Body of pancreas (tissue), 4 donors: Measurements from ENCODE around the gene FBXL20. TPM values are rescaled to one million over a fixed set of nuclear protein-coding genes. Genes with fewer than 3 reads are reported as not detected.
"Not testable (repeated sequence)": the region's sequence is repeated elsewhere in the genome, so short reads cannot be mapped to it uniquely, and the experiment has no call there.

Experiments
- ATAC-seq: fragments of 150-250 bp; one replicate; pipeline ENCODE4 v1.9.1; 2016
- DNase-seq, 4 donors: peaks; one replicate each; pipeline ENCODE4 v3.0.0-alpha.2; 2019
- H3K27ac ChIP-seq, 4 donors: fragments of 200-600 bp; sonication (generic); 1 replicate in 3 of 4; 2 replicates in 1 of 4; pipeline versions ENCODE4 v1.5.1 to v1.6.1; 2016 to 2019; ENCODE audit warnings: mild to moderate bottlenecking in 1 of 4, mixed read lengths in 1 of 4, moderate library complexity in 1 of 4
- H3K27me3 ChIP-seq, 2 donors: fragments of 200-600 bp; sonication (generic); one replicate each; pipeline ENCODE4 v1.6.0; 2016; ENCODE audit warnings: mild to moderate bottlenecking in 1 of 2
- H3K36me3 ChIP-seq, 2 donors: fragments of 200-600 bp; sonication (generic); replicated peaks in 1 of 2; 2 replicates each; pipeline ENCODE4 v1.5.1; 2016; ENCODE audit warnings: low read depth in 2 of 2; ENCODE audit not compliant: insufficient read depth in 1 of 2
- H3K4me1 ChIP-seq: fragments of 200-600 bp; sonication (generic); one replicate; pipeline ENCODE4 v1.6.0; 2016
- H3K4me3 ChIP-seq, 2 donors: fragments of 200-600 bp; sonication (generic); 1 replicate in 1 of 2; 2 replicates in 1 of 2; pipeline ENCODE4 v1.5.1; 2016 to 2019
- H3K9me3 ChIP-seq, 3 donors: fragments of 200-600 bp; sonication (generic); 1 replicate in 2 of 3; 2 replicates in 1 of 3; pipeline ENCODE4 v1.5.1; 2016
- POLR2A ChIP-seq, 3 donors: fragments of 450-650 bp; IDR thresholded peaks; one replicate each; pipeline ENCODE4 v1.6.1; 2016; ENCODE audit warnings: antibody characterized with exemption in 3 of 3, mild to moderate bottlenecking in 2 of 3
- WGBS, 2 donors: methylation state at CpG; one replicate each; pipeline ENCODE4 v1.1.5; 2017; 5-methylcytosine and 5-hydroxymethylcytosine counted together
- intact Hi-C: fragments of 100-400 bp; cut with DNase I; formaldehyde crosslinking; loops from one replicate; pipeline ENCODE4 v1.15.1; 2023
- total RNA-seq, 2 donors: library from RNA; depleted of rRNA; stranded (reverse); fragments of >200 nt; gene quantifications; one replicate each; pipeline ENCODE4 v1.1.0, GENCODE V29; 2016
- TF ChIP-seq, protein P1 (sequence below), 7 experiments: fragments of 450-650 bp in 4 of 7; fragments of 200-600 bp in 3 of 7; sonication (generic) in 3 of 7; IDR thresholded peaks; one replicate each; pipeline ENCODE4 v1.5.1; 2016 to 2019; ENCODE audit warnings: antibody characterized with exemption in 7 of 7

The FBXL20 gene
- total RNA-seq, 2 donors from 2014 or later = 6.7 to 11.9 TPM

DNA sequence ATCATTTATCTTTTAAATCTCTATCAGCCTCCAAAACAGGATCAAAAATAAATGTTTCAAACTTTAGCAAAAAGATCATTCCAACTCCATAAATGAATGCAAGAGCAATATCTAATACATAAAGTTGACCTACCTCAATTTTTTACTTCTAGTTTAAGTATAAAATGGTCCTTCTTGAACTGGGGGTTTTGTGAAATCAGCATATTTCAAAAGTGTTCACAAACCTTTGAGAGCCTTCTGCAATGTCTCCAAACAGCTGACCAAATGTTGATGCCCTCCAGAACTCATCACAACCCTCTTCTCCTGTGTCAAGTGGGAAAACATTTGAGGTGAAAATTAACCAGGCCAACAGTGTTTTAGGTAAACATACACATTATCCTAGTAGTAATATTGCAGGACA is 41.9 kb upstream of the FBXL20 start:
- Histone ChIP-seq H3K9me3 (no peaks in the 10 kb centered on the region), H3K4me3 (no peak overlapping the region), H3K36me3 (peaks cover 14 to 24% of the 10 kb centered on the region in 2 donors), H3K27ac (no peak overlapping the region), H3K4me1 (no peaks in the 10 kb centered on the region), H3K27me3 (no peaks in the 10 kb centered on the region)
- intact Hi-C loops = no loop called here
- DNase-seq (no peak), ATAC-seq (no peak)
- TF ChIP-seq POLR2A (IDR thresholded peaks at IDR 0.05) = no peak
- TF ChIP-seq, protein P1, sequence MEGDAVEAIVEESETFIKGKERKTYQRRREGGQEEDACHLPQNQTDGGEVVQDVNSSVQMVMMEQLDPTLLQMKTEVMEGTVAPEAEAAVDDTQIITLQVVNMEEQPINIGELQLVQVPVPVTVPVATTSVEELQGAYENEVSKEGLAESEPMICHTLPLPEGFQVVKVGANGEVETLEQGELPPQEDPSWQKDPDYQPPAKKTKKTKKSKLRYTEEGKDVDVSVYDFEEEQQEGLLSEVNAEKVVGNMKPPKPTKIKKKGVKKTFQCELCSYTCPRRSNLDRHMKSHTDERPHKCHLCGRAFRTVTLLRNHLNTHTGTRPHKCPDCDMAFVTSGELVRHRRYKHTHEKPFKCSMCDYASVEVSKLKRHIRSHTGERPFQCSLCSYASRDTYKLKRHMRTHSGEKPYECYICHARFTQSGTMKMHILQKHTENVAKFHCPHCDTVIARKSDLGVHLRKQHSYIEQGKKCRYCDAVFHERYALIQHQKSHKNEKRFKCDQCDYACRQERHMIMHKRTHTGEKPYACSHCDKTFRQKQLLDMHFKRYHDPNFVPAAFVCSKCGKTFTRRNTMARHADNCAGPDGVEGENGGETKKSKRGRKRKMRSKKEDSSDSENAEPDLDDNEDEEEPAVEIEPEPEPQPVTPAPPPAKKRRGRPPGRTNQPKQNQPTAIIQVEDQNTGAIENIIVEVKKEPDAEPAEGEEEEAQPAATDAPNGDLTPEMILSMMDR (IDR thresholded peaks at IDR 0.05) = no peak

DNA sequence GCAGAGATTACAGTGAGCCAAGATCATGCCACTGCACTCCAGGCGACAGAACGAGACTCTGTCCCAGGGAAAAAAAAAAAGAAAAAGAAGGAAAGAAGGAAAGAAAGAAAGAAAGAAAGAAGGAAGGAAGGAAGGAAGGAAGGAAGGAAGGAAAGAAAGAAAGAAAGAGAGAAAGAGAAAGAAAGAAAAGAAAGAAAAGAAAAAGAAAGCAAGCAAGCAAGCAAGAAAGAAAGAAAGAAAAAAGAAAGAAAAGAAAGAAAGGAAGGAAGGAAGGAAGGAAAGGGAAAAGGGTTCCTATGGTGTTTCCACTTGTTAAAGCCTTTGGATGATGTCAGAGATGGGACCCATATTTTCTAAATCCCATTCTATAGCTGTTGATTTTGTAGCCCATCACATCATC is 38.4 kb upstream of the FBXL20 start:
- H3K4me1 ChIP-seq, H3K27ac ChIP-seq, DNase-seq, H3K27me3 ChIP-seq, ATAC-seq, H3K9me3 ChIP-seq, H3K4me3 ChIP-seq: not testable (repeated sequence)
- WGBS, 2 donors = 83 to 93% methylated on average over 2 of the region's 2 CpGs
- intact Hi-C loops = loop anchor here (10.0 kb wide), 1 partner anchor 55 kb away; no protein-coding TSS in a partner anchor
- peaks cover 4 to 28% of the 10 kb centered on the region in 2 donors for H3K36me3 ChIP-seq

DNA sequence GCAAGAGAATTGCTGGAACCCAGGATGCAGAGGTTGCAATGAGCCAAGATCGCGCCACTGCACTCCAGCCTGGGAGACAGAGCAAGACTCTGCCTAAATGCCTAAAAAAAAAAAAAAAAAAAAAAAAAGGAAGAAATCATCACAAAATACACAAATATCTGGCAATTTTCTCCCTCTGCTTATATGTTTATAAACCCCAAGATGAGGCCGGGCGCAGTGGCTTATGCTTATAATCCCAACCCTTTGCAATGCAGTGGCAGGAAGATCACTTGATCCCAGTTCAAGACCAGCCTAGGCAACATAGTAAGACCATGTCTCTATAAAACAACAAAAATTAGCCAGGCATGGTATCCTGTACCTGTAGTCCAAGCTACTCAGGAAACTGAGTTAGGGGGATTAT is 28.2 kb upstream of the FBXL20 start:
- WGBS, 2 donors = 97 to 100% methylated on average over 2 to 4 of the region's 4 CpGs
- no peak for ATAC-seq
- Histone ChIP-seq H3K27ac (no peak overlapping the region), H3K36me3 (peaks cover 8 to 31% of the 10 kb centered on the region in 2 donors), H3K4me1 (no peaks in the 10 kb centered on the region), H3K27me3 (no peaks in the 10 kb centered on the region), H3K9me3 (no peaks in the 10 kb centered on the region), H3K4me3 (no peak overlapping the region)
- intact Hi-C loops = no loop called here
- TF ChIP-seq POLR2A (IDR thresholded peaks at IDR 0.05) = no peak
- TF ChIP-seq, protein P1 (IDR thresholded peaks at IDR 0.05) = no peak
- no peak for DNase-seq

DNA sequence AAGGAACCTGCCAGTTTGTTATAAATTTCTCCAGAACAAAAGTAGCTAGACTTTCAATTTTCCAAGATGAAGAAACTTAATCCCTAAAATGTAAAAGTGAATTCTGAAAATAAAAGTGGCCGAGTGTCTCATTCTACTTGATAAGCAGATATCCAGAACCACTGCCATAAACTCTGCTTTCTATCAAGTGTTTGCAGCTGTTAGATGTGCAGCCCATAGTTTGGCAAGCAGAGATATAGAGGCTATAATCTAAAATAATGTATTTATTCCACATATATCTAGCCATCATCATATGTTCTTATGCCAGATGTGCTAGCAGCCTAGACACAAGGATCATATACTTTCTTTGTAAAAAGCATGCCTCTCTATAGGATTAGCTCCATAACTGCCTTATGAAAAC is 14.7 kb upstream of the FBXL20 start:
- Histone ChIP-seq H3K9me3 (no peaks in the 10 kb centered on the region), H3K36me3 (peaks cover 8 to 29% of the 10 kb centered on the region in 2 donors), H3K27ac (no peak overlapping the region), H3K4me1 (no peaks in the 10 kb centered on the region), H3K4me3 (no peak overlapping the region), H3K27me3 (no peaks in the 10 kb centered on the region)
- ATAC-seq (no peak), DNase-seq (no peak)
- TF ChIP-seq POLR2A (IDR thresholded peaks at IDR 0.05) = no peak
- TF ChIP-seq, protein P1 (IDR thresholded peaks at IDR 0.05) = no peak
- intact Hi-C loops = no loop called here
- WGBS, 2 donors = 84 to 100% methylated on average over 1 of the region's 1 CpG

DNA sequence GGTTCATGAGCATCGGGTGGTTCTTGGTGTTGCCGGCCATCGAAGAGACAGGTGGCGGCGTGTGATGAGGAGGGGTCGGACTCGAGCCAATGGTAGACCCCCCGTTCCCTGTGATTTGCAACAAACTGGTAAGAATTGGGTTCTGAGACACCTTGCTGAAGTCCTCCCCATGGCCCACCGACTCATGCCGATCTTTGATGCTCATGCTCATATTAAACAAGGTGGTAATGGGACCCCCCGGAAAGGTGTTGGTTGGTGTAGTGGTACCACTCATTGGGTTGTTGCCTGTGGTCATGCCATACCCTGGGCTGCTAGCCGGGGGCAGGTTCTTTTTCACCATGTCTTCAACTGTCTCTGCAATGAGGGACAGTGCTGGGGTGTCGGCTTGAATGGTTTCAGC is 8.9 kb upstream of the FBXL20 start:
- Histone ChIP-seq H3K36me3 (peaks cover 6 to 28% of the 10 kb centered on the region in 2 donors), H3K4me3 (no peak overlapping the region), H3K27me3 (no peaks in the 10 kb centered on the region), H3K27ac (no peak overlapping the region), H3K4me1 (no peaks in the 10 kb centered on the region), H3K9me3 (no peaks in the 10 kb centered on the region)
- ATAC-seq (no peak), DNase-seq (no peak)
- 90 to 92% methylated on average over 13 of the region's 13 CpGs for WGBS, 2 donors
- TF ChIP-seq POLR2A (IDR thresholded peaks at IDR 0.05) = no peak
- TF ChIP-seq, protein P1 (IDR thresholded peaks at IDR 0.05) = no peak
- intact Hi-C loops = no loop called here
